Loucy (cell line): ENCODE measurements around the gene INPP4B.
A peak's percentile ranks its signal among the peaks of the same experiment; 100 is the strongest.

Experiments
- CTCF ChIP-seq: fragments of 200-600 bp; sonication (generic); conservative IDR thresholded peaks from 2 replicates; pipeline ENCODE4 v1.5.1; 2014; ENCODE audit warnings: mild to moderate bottlenecking, antibody characterized with exemption, low read length
- EZH2phosphoT487 ChIP-seq: fragments of 200-600 bp; IDR thresholded peaks from 2 replicates; pipeline ENCODE4 v1.6.1; 2018; ENCODE audit warnings: antibody characterized with exemption, mild to moderate bottlenecking, moderate library complexity, borderline replicate concordance

GRCh38 chr4:142660728-142661127 lies 185.4 kb downstream of the INPP4B start:
- TF ChIP-seq CTCF: peak; percentile 37
- no peak for TF ChIP-seq EZH2phosphoT487
